GM19025 (cell line): ENCODE data around the gene NUAK2.

Experiments used
- ATAC-seq: cut with Tn5 transposase; IDR thresholded peaks from one replicate; pipeline ENCODE4 v1.9.1; 2021; ENCODE audit warnings: mild to moderate bottlenecking, low read depth, moderate library complexity; ENCODE audit not compliant: unreplicated experiment

The NUAK2 gene

DNA sequence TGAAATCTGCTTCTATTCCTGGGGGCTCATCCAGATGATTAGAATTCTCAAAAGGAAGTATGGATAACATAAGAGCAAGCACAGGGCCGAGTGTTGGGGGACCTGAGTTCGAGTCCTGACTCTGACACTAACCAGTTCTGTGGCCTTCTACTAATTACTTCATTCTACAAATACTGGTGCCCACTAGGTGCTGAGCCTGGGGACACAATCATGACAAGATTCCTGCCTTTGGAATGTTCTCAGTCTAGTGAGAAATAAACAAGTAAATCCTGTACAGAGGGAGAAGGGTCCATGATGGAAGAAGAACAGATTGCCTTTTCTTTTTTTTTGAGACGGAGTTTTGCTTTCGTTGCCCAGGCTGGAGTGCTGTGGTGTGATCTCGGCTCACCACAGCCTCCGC lies 2.2 kb upstream of the NUAK2 start:
- no peak for ATAC-seq

DNA sequence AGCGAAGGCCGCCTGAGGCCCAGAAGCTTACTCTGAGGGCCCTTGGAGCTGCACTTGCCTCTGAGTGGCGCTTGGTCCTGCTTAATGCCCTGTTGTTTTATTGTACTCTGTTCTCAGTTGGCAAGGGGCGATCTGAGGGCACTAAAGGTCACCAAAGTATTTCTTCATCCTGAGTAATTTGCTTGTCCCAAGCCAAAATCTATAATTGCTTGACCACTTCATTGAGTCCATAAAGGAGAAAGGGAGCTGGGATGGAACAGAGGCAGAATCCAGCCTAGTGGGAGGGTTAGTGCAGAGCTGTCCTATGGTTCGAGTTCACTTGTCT lies 376 bp upstream of the NUAK2 start:
- ATAC-seq: no peak

DNA sequence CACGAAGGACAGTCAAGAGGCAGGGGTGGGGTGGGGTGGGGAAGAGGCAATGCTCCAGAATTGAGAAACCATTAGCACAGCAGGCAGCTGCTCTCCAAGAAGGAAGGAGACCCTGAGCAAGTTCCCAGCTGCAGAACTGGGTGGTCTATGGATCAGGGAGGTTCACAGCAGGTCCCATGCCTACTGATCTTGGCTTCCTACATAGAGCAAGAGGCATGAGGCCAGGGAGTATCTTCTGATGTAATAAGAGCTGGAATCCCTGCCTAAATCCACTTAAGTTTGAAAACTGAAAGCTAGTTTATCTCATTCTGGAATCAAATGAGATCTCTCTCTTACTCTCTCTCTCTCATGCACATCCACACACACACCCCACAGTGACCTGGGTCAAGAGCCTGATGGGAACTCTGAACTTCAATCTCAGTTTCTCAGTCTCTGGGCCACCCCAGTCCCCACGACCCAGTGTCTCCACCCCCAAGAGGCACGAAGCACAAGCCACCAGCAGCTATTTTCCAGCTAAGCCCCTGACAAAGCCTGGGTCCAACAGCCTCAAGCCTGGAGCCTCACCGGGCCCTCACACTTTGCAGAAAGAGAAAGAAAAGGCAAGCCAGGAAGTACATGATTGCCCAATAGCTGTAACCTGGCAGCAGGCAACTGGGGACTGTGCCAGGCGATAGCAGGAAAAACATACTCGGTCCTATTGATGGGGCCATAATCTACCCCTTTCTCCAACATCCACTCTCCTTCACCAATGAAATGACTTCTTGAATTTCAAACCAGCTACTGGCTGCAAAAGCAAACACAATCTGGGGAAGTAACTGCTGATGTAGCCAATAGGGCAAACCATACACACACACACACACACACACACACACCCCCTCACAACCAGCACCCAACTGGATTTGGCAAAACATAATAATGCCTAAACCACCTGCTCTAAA lies 2.2 kb downstream of the NUAK2 start:
- no peak for ATAC-seq

DNA sequence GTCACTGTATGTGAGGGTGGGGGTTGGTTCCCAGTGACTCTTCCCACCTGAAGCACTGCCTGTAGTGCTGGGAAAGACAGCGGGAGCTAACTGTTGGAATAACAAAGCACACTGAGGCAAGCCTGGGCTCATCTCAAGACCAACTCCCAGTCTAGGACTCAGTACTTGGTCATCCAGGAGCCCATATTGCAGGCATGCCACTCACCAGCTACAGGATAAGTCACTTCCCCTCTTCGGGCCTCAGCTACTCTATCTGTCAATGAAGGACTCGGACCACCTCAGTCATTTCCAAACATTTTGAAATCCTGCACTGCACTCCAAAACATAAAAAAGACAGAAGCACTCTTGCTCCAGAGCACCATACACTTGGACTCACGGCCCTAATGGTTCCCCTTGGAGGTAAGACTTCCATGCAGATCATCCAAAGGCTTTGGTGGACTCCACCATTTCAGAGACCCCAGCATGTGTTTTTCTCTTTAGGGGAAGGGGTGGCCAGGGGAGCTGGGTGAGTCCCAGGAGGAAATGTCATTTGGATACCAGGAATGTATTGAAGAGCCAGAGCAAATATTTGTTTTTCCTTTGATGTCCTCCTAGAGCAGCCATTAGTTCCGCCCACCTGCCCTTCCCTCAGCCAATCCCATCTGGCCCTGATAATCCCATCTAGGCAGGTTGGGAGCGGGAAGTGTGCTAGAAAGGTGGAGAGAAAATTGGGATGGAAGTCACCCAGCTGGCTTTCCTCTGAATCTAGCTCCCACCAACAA lies 3.1 kb downstream of the NUAK2 start:
- ATAC-seq: no peak

DNA sequence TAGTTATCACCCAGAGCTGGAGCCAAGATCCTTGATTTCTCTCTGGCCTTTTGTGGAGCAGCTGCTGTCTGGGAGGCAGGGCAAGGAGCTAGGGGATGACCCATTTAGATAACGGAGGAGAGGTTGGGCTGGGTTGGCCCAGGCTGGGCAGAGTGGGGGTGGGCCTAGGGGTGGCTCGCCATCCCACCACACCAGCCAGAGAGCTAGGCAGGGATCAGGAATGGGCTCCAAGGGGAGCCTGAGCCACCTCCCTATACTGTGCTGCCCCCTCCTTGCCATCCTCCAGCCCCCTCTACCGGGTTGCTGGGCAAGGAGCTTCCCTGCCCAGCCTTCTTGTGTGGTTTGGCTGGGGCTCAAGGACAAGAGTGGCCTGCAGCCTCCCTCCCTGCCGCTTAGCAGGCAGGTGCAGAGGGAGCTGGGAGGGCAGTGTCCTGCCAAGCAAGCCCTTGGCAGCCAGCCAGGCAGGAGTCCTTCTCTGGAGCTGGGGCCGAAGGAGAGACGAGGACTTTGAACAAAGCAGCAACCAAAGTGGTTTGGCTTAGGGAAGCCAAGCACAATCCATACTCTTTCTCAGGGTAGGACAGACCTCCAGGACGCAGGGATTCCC lies 4.1 kb downstream of the NUAK2 start:
- ATAC-seq: no peak

- no peak for ATAC-seq
These were observed 5.4 kb downstream of the NUAK2 start for GRCh38 chr1:205316161-205316566.

GRCh38 chr1:205315008-205315618 lies 6.4 kb downstream of the NUAK2 start:
- ATAC-seq: no peak

- peak; percentile 53 for ATAC-seq
These were observed 7.8 kb downstream of the NUAK2 start for GRCh38 chr1:205313563-205314308.

- no peak for ATAC-seq
These were observed 8.5 kb downstream of the NUAK2 start for GRCh38 chr1:205312866-205313562.

DNA sequence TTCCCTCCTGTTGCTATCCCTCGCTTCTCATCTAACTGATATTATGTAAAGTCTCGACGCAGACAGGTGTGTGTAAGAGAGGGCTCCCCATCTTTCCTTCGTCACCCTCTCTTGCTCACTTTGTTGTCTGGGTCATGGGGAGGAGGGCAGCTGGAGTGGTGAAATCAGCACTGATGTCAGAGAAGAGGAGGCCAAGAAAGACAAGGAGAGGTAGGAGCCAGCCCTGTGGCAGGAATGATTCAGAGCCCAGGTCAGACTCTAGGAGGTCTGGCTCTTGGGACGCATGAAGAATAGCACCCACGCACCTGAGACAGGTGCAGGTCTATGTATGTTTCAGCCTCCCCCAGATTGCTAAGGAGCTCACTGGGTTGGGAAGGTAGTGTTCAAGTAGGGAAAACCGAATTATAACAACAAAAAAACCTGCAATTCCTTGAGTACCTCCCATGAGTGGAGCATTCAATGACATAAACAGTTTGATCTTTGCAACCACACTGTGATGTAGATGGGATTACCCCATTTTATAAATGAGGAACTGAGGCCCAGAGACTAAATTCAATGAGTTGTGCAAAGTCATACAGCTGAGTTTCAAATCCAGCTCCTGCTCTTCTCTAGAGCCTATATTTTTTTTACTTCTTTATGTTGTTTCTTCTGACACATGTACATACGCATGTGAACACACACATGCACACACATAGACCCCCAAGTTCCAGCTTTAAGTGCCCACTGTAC lies 10.4 kb downstream of the NUAK2 start:
- ATAC-seq: no peak

DNA sequence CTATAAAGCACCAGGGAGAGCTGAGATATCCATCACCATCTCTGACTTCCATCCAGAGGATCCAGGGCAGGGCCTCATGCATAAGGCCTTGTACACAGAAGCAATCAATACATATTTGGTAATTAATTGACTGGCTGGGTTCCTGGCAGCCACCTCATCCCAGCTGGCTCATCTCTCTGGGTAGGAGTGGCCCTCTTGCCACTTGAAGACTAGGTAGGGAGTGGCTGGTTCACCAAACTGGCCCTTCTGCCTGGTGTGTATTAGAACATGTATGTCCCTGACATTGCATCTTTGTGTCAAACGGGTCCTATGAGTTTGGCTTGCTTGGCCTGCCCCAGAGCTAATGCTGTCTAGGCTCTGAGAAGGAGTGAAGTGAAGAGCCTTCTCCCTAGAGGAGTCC lies 11.8 kb downstream of the NUAK2 start:
- no peak for ATAC-seq

GRCh38 chr1:205306929-205307566 lies 14.5 kb downstream of the NUAK2 start:
- no peak for ATAC-seq

DNA sequence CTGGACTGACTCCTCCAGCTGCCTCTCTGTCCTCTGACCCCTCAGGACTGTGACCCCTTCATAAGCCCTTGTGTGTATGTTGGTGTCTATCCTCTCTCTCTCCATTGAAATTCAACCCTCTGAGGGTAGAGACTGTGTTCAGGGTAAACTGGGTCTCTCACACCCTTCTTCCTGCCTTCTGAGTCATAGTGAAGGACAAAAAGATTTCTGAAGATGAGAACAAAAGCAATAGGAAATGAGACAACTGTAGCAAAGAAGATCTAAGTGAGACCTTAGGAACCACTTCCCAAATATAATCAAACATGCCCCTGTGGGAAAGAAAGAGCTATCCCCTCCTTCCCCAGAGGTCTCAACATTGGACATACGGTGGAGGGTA lies 16.9 kb downstream of the NUAK2 start:
- ATAC-seq: no peak

DNA sequence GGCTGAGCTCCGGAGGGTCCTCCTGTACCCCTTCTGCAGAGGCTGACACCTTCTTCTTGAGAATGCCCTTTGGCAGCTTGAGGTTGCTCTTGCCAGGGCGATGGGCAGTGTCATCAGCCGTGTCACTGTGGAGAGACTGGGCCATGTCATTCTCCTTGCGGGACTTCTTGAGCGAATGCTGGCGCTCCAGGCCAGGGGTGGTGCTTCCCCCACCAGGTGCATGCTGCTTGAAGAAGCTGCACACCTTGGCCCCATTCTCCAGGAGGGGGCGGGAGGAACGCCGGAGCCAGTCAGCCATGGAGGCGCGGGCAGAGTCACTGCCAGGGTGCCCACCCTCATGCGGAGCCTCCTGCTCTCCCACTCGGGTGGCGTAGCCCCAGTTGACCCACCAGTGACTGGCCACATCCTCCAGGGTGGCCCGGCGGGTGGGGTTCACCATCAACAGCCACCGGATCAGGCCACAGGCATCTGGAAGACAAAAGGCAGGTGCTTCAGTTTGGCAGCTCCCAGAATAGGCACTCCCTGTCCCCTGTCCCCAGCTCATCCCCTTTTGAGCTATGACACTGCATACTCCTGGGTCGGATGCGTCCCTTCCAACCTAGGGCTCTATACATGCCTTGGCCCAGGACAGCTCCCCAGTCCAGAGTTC lies 17.4 kb downstream of the NUAK2 start:
- no peak for ATAC-seq

DNA sequence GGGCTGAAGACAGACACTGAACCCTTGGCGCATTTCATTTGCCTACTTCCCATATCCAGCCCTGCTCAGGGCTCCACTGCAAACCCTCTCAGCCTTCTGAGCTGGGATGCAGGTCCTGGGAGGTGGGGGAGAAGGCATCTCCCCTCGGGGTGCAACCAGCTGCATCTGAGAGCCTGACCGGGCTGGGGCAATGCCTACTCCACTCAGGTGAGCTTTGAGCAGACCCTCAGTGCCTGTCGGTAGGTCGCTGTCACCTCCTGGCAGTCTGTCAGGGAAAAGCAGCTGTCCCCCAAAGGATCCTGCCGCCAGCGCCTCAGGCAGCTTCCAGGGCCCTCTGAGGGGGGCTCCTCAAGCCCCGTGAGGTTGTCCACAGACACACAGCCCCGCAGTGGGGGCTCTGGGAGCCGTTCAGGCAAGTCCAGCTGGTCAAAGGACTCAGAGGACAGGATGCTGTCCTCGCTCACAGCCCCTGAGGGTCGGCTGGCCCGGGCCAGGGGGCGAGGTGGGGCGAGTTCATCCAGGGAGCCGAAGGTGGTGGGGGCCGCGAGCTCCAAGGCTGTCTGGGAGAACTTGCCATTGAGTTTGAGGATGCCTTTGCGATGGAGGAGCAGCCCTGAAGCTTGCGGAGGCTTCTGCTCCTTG lies 18.2 kb downstream of the NUAK2 start:
- ATAC-seq: no peak

GRCh38 chr1:205301842-205302588 lies 19.5 kb downstream of the NUAK2 start:
- ATAC-seq: no peak

GRCh38 chr1:205301205-205301821 lies 20.2 kb downstream of the NUAK2 start:
- no peak for ATAC-seq
